A673 (cell line): ENCODE data around the gene CER1. TPM values are rescaled to one million over a fixed set of nuclear protein-coding genes. Genes with fewer than 3 reads are reported as not detected.

Experiments
- BruUV-seq: library from RNA; stranded (reverse); fragments of 400-500 nt; replicated peaks from 2 replicates; lab custom pipeline; 2021; lab: Mats Ljungman, UMichigan
- CTCF ChIA-PET: fragments of 300-600 bp; sonication (Branson Sonifier 250); formaldehyde crosslinking; loops from one replicate; lab custom pipeline; 2022; ENCODE audit warnings: antibody characterized with exemption; lab: Charles Lee
- POLR2A ChIA-PET: fragments of 300-600 bp; sonication (Branson Sonifier 250); formaldehyde crosslinking; loops from one replicate; lab custom pipeline; 2022; ENCODE audit warnings: antibody characterized with exemption; ENCODE audit not compliant: low non-redundant PET; lab: Charles Lee
- DNase-seq: peaks from one replicate; pipeline ENCODE4 v3.0.0-alpha.2; 2015; ENCODE audit warnings: low spot score
- H3K27ac ChIP-seq: fragments of 200-600 bp; sonication (generic); 2 replicates; pipeline ENCODE4 v1.5.1; 2016; ENCODE audit warnings: mixed run types, low read depth, mild to moderate bottlenecking, mixed read lengths, antibody characterized with exemption, low read length; ENCODE audit not compliant: poor library complexity, severe bottlenecking
- H3K27me3 ChIP-seq: fragments of 200-600 bp; sonication (generic); replicated peaks from 2 replicates; pipeline ENCODE4 v1.6.1; 2017; ENCODE audit warnings: mixed run types, low read depth, mild to moderate bottlenecking, mixed read lengths, antibody characterized with exemption, low read length; ENCODE audit not compliant: insufficient read depth, poor library complexity
- H3K36me3 ChIP-seq: fragments of 200-600 bp; sonication (generic); 2 replicates; pipeline ENCODE4 v1.6.1; 2016; ENCODE audit warnings: mixed run types, mild to moderate bottlenecking, mixed read lengths, antibody characterized with exemption, low read length; ENCODE audit not compliant: insufficient read depth, poor library complexity, severe bottlenecking
- H3K4me1 ChIP-seq: fragments of 200-600 bp; sonication (generic); 2 replicates; pipeline ENCODE4 v1.6.1; 2017; ENCODE audit warnings: mixed run types, mild to moderate bottlenecking, mixed read lengths, antibody characterized with exemption, low read length; ENCODE audit not compliant: insufficient read depth, poor library complexity, severe bottlenecking
- H3K4me3 ChIP-seq: fragments of 200-600 bp; sonication (generic); 2 replicates; pipeline ENCODE4 v1.5.1; 2016; ENCODE audit warnings: low read depth, mixed run types, mild to moderate bottlenecking, mixed read lengths, low read length; ENCODE audit not compliant: poor library complexity, severe bottlenecking
- H3K9me3 ChIP-seq: fragments of 200-600 bp; sonication (generic); 2 replicates; pipeline ENCODE4 v1.6.1; 2016; ENCODE audit warnings: mixed run types, low read depth, mild to moderate bottlenecking, mixed read lengths, antibody characterized with exemption, low read length; ENCODE audit not compliant: poor library complexity, severe bottlenecking
- EZH2 ChIP-seq: fragments of 200-600 bp; sonication (generic); IDR thresholded peaks from 2 replicates; pipeline ENCODE4 v1.6.1; 2017; ENCODE audit warnings: borderline replicate concordance, low read depth, mild to moderate bottlenecking, mixed read lengths, antibody characterized with exemption, low read length; ENCODE audit not compliant: poor library complexity, severe bottlenecking
- intact Hi-C: fragments of 100-400 bp; cut with micrococcal nuclease; formaldehyde crosslinking; loops from one replicate; pipeline ENCODE4 v1.10.0; 2022; ENCODE audit not compliant: unreplicated experiment
- total RNA-seq: library from RNA; stranded (reverse); gene quantifications from 2 replicates; pipeline ENCODE4 v1.2.3, GENCODE V29; 2021
- TF ChIP-seq, protein P1 (sequence below): fragments of 300-800, 200-600 bp; sonication (generic); conservative IDR thresholded peaks from 2 replicates; pipeline ENCODE4 v1.5.1; 2017; ENCODE audit warnings: low read depth, mild to moderate bottlenecking, antibody characterized with exemption, low read length, moderate library complexity, mixed read lengths

Gene CER1
- total RNA-seq, 1 experiment from 2014 or later = 28.8 TPM

DNA sequence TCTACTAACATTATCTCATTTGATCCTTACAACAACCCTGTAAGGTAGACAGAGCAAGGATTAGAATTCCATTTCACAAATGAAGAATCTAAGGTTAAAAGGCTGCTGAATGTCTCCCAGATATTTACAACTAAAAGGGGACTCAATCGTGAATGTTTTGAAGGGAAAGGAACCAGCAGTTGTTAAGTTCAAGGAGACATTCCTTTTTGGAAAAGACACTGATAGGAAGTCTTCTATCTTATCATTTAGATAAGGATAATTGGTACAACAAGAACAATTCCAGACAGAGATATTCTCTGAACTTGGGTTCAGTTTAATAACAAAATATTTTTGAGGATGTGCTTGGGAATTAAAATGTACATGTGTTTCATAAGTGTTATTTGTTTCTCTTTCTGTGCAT lies 37.5 kb upstream of the CER1 start:
- no peak for DNase-seq
- no peak overlapping the region for H3K27ac ChIP-seq
- intact Hi-C loops = no loop called here
- no peak overlapping the region for H3K4me3 ChIP-seq
- TF ChIP-seq, protein P1, sequence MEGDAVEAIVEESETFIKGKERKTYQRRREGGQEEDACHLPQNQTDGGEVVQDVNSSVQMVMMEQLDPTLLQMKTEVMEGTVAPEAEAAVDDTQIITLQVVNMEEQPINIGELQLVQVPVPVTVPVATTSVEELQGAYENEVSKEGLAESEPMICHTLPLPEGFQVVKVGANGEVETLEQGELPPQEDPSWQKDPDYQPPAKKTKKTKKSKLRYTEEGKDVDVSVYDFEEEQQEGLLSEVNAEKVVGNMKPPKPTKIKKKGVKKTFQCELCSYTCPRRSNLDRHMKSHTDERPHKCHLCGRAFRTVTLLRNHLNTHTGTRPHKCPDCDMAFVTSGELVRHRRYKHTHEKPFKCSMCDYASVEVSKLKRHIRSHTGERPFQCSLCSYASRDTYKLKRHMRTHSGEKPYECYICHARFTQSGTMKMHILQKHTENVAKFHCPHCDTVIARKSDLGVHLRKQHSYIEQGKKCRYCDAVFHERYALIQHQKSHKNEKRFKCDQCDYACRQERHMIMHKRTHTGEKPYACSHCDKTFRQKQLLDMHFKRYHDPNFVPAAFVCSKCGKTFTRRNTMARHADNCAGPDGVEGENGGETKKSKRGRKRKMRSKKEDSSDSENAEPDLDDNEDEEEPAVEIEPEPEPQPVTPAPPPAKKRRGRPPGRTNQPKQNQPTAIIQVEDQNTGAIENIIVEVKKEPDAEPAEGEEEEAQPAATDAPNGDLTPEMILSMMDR = no peak
- no peak for TF ChIP-seq EZH2
- CTCF ChIA-PET = no interaction called here
- no peaks in the 10 kb centered on the region for H3K36me3 ChIP-seq
- no peaks in the 10 kb centered on the region for H3K4me1 ChIP-seq
- POLR2A ChIA-PET = no interaction called here
- no TSS peak for BruUV-seq
- no peaks in the 10 kb centered on the region for H3K27me3 ChIP-seq
- no peaks in the 10 kb centered on the region for H3K9me3 ChIP-seq

DNA sequence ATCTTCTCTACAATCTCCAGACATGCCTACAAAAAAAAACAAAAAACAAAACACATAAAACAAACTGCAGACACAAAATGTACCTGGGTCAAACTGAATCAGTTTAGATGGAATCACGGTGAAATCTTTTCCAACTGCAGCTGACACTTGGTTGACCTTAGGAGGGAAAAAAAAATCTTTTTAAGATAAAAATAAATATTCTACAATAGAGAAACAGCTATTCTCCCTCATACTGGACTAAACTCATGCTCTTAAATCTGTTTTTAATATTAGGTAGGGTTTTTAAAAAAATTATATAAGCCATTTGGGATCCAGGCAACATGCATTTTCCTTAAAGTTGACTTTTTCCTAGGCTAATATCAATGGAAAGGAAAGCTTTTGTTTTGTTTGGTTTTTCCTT lies 33.8 kb upstream of the CER1 start:
- no TSS peak for BruUV-seq
- Histone ChIP-seq H3K27ac (no peak overlapping the region), H3K36me3 (no peaks in the 10 kb centered on the region), H3K9me3 (no peaks in the 10 kb centered on the region), H3K4me1 (peaks cover 10% of the 10 kb centered on the region), H3K4me3 (no peak overlapping the region), H3K27me3 (no peaks in the 10 kb centered on the region)
- ChIA-PET POLR2A (no interaction called here), CTCF (no interaction called here)
- intact Hi-C loops = no loop called here
- DNase-seq = no peak
- TF ChIP-seq EZH2 = no peak
- TF ChIP-seq, protein P1 = no peak

DNA sequence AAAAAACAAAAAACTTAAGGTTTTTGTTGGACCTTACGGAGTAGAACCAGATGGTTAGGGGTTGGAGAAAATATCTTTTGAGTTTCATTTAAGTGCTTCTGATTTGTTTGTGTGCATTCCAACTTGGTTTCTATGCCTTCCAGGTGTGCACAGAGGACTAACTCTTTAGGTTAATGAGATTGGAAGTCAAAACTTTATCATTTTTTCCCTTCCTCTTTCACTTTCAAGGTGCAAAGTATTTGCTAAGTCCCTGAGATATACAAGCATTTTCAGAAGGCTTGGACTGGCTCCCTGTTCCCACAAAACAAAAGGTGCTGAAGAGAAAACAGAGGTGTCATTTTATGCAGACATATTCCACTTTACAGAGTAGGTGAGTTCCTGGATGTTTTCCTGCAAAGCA lies 30.3 kb upstream of the CER1 start:
- Histone ChIP-seq H3K4me1 (peaks cover 19% of the 10 kb centered on the region), H3K27ac (no peak overlapping the region), H3K27me3 (no peaks in the 10 kb centered on the region), H3K9me3 (no peaks in the 10 kb centered on the region), H3K36me3 (no peaks in the 10 kb centered on the region), H3K4me3 (no peak overlapping the region)
- CTCF ChIA-PET = no interaction called here
- intact Hi-C loops = no loop called here
- BruUV-seq = no TSS peak
- no peak for DNase-seq
- TF ChIP-seq, protein P1 = no peak
- no peak for TF ChIP-seq EZH2
- POLR2A ChIA-PET = no interaction called here
